Mesenchymal stem cell (in vitro differentiated cells and primary cell): ENCODE results near the gene HAUS3.

Experiments used
- DNase-seq: peaks from one replicate; pipeline ENCODE4 v3.0.0-alpha.2; 2013
- H2AFZ ChIP-seq: one replicate; pipeline ENCODE4 v1.6.1; 2013; ENCODE audit warnings: low read depth, mild to moderate bottlenecking, control low read depth, inconsistent platforms, low read length, moderate library complexity
- H2AK5ac ChIP-seq: 2 replicates; pipeline ENCODE4 v1.6.1; 2013; ENCODE audit warnings: low read length, moderate library complexity, mild to moderate bottlenecking, inconsistent platforms; ENCODE audit not compliant: severe bottlenecking
- H2BK120ac ChIP-seq: one replicate; pipeline ENCODE4 v1.6.1; 2013; ENCODE audit warnings: low read depth, mild to moderate bottlenecking, inconsistent platforms, low read length, moderate library complexity
- H2BK12ac ChIP-seq, 2 experiments: one replicate each; pipeline ENCODE4 v1.6.1; 2013; ENCODE audit warnings: inconsistent platforms in 2 of 2, low read length in 2 of 2, mild to moderate bottlenecking in 2 of 2, moderate library complexity in 2 of 2, control low read depth in 1 of 2
- H2BK15ac ChIP-seq: one replicate; pipeline ENCODE4 v1.6.1; 2013; ENCODE audit warnings: mild to moderate bottlenecking, low read depth, inconsistent platforms; ENCODE audit not compliant: poor library complexity, severe bottlenecking
- H2BK5ac ChIP-seq: 2 replicates; pipeline ENCODE4 v1.6.1; 2013; ENCODE audit warnings: low read depth, mild to moderate bottlenecking, low read length, control low read depth, inconsistent platforms; ENCODE audit not compliant: poor library complexity, severe bottlenecking
- H3K14ac ChIP-seq, 2 experiments: one replicate each; pipeline ENCODE4 v1.6.1; 2013; ENCODE audit warnings: inconsistent platforms in 2 of 2, low read length in 2 of 2, control low read depth in 1 of 2, mild to moderate bottlenecking in 1 of 2, moderate library complexity in 1 of 2
- H3K18ac ChIP-seq, 2 experiments: one replicate each; pipeline ENCODE4 v1.6.1; 2013; ENCODE audit warnings: inconsistent platforms in 2 of 2, low read length in 2 of 2, control low read depth in 1 of 2, low read depth in 1 of 2, mild to moderate bottlenecking in 1 of 2
- H3K23ac ChIP-seq, 2 experiments: one replicate each; pipeline ENCODE4 v1.6.1; 2013; ENCODE audit warnings: inconsistent platforms in 2 of 2, low read length in 2 of 2, mild to moderate bottlenecking in 2 of 2, moderate library complexity in 2 of 2, control low read depth in 1 of 2
- H3K27ac ChIP-seq: 2 replicates; pipeline ENCODE4 v1.5.1; 2013; ENCODE audit warnings: mild to moderate bottlenecking, moderate library complexity, low read length, control low read depth, inconsistent platforms; ENCODE audit not compliant: poor library complexity, severe bottlenecking
- H3K27me3 ChIP-seq, 2 experiments: 2 replicates each; pipeline versions ENCODE4 v1.6.1 to v1.7.0; 2013; ENCODE audit warnings: low read length in 2 of 2, mild to moderate bottlenecking in 2 of 2, moderate library complexity in 2 of 2, control low read depth in 1 of 2, inconsistent platforms in 1 of 2; ENCODE audit not compliant: control insufficient read depth in 1 of 2, insufficient read depth in 1 of 2
- H3K36me3 ChIP-seq, 2 experiments: 2 replicates each; pipeline versions ENCODE4 v1.6.1 to v1.7.0; 2013; ENCODE audit warnings: low read length in 2 of 2, control low read depth in 1 of 2, inconsistent platforms in 1 of 2, low read depth in 1 of 2, mild to moderate bottlenecking in 1 of 2; ENCODE audit not compliant: insufficient read depth in 2 of 2, control insufficient read depth in 1 of 2
- H3K4ac ChIP-seq, 2 experiments: one replicate each; pipeline ENCODE4 v1.6.1; 2013; ENCODE audit warnings: inconsistent platforms in 2 of 2, low read length in 2 of 2, mild to moderate bottlenecking in 2 of 2, moderate library complexity in 2 of 2, control low read depth in 1 of 2, low read depth in 1 of 2
- H3K4me1 ChIP-seq: 2 replicates; pipeline ENCODE4 v1.6.1; 2013; ENCODE audit warnings: low read depth, low read length, control low read depth; ENCODE audit not compliant: control insufficient read depth, insufficient read depth
- H3K4me2 ChIP-seq: 2 replicates; pipeline ENCODE4 v1.6.1; 2013; ENCODE audit warnings: low read length, mild to moderate bottlenecking, inconsistent platforms; ENCODE audit not compliant: poor library complexity, severe bottlenecking
- H3K4me3 ChIP-seq, 2 experiments: 2 replicates each; pipeline versions ENCODE4 v1.5.1 to v1.7.0; 2013; ENCODE audit warnings: low read length in 2 of 2, mild to moderate bottlenecking in 2 of 2, control low read depth in 1 of 2, low read depth in 1 of 2; ENCODE audit not compliant: insufficient read depth in 1 of 2
- H3K79me1 ChIP-seq: replicated peaks from 2 replicates; pipeline ENCODE4 v1.6.1; 2013; ENCODE audit warnings: mild to moderate bottlenecking, control low read depth, low read length, inconsistent platforms; ENCODE audit not compliant: poor library complexity, severe bottlenecking
- H3K9ac ChIP-seq: 2 replicates; pipeline ENCODE4 v1.7.0; 2013; ENCODE audit warnings: mild to moderate bottlenecking, low read length, moderate library complexity
- H3K9me3 ChIP-seq: 2 replicates; pipeline ENCODE4 v1.7.0; 2013; ENCODE audit warnings: mild to moderate bottlenecking, low read length; ENCODE audit not compliant: control insufficient read depth
- H4K8ac ChIP-seq: one replicate; pipeline ENCODE4 v1.6.1; 2013; ENCODE audit warnings: inconsistent platforms, mild to moderate bottlenecking, low read length, moderate library complexity
- H4K91ac ChIP-seq: one replicate; pipeline ENCODE4 v1.6.1; 2013; ENCODE audit warnings: mild to moderate bottlenecking, low read length, inconsistent platforms
- WGBS: methylation state at CpG from one replicate; pipeline ENCODE4 v1.1.7; 2013; ENCODE audit warnings: mixed read lengths; 5-methylcytosine and 5-hydroxymethylcytosine counted together

HAUS3 gene

GRCh38 chr4:2255501-2256155, 13.7 kb upstream of the HAUS3 start:
- Histone ChIP-seq H3K4me2 (no peak overlapping the region), H3K36me3 (peaks cover 49 to 95% of the 10 kb centered on the region in 2 experiments), H3K4ac (no peak overlapping the region), H3K18ac (no peak overlapping the region), H2BK12ac (no peak overlapping the region), H2BK120ac (no peak overlapping the region), H2BK5ac (no peak overlapping the region), H3K4me1 (peaks cover 46% of the 10 kb centered on the region), H3K14ac (no peak overlapping the region), H2AK5ac (no peak overlapping the region), H3K27ac (no peak overlapping the region), H3K4me3 (no peak overlapping the region), H3K79me1 (peaks cover 53% of the 10 kb centered on the region), H3K23ac (no peak overlapping the region), H3K9ac (no peak overlapping the region), H4K91ac (no peak overlapping the region), H4K8ac (no peak overlapping the region), H3K9me3 (no peaks in the 10 kb centered on the region), H2BK15ac (no peak overlapping the region), H2AFZ (no peak overlapping the region), H3K27me3 (no peaks in the 10 kb centered on the region)
- 89% methylated on average over 18 of the region's 18 CpGs for WGBS
- no peak for DNase-seq

GRCh38 chr4:2254665-2255500, 13.0 kb upstream of the HAUS3 start:
- Histone ChIP-seq H3K18ac (no peak overlapping the region), H4K91ac (no peak overlapping the region), H3K4ac (no peak overlapping the region), H3K27me3 (no peaks in the 10 kb centered on the region), H2BK12ac (no peak overlapping the region), H3K4me3 (no peak overlapping the region), H3K27ac (no peak overlapping the region), H2BK15ac (no peak overlapping the region), H2AK5ac (no peak overlapping the region), H3K9ac (no peak overlapping the region), H2BK5ac (no peak overlapping the region), H3K36me3 (peaks cover 56 to 96% of the 10 kb centered on the region in 2 experiments), H3K9me3 (no peaks in the 10 kb centered on the region), H2AFZ (no peak overlapping the region), H3K23ac (no peak overlapping the region), H3K79me1 (peaks cover 52% of the 10 kb centered on the region), H4K8ac (no peak overlapping the region), H3K14ac (no peak overlapping the region), H3K4me1 (peaks cover 38% of the 10 kb centered on the region), H2BK120ac (no peak overlapping the region), H3K4me2 (no peak overlapping the region)
- 95% methylated on average over 32 of the region's 32 CpGs for WGBS
- no peak for DNase-seq

GRCh38 chr4:2253160-2254084, 11.5 kb upstream of the HAUS3 start:
- Histone ChIP-seq H3K18ac (no peak overlapping the region), H2BK5ac (no peak overlapping the region), H2AFZ (no peak overlapping the region), H4K8ac (no peak overlapping the region), H2AK5ac (no peak overlapping the region), H3K4ac (no peak overlapping the region), H3K79me1 (peaks cover 60% of the 10 kb centered on the region), H2BK12ac (no peak overlapping the region), H3K36me3 (peaks cover 69 to 96% of the 10 kb centered on the region in 2 experiments), H2BK15ac (no peak overlapping the region), H3K27ac (no peak overlapping the region), H3K4me2 (no peak overlapping the region), H3K9me3 (no peaks in the 10 kb centered on the region), H3K23ac (no peak overlapping the region), H3K4me3 (no peak overlapping the region), H3K27me3 (no peaks in the 10 kb centered on the region), H4K91ac (no peak overlapping the region), H3K9ac (no peak overlapping the region), H3K4me1 (peaks cover 23% of the 10 kb centered on the region), H2BK120ac (no peak overlapping the region), H3K14ac (no peak overlapping the region)
- DNase-seq = no peak
- WGBS = 92% methylated on average over 32 of the region's 32 CpGs
